Activated CD8-positive, alpha-beta T cell treated with anti-CD3 and anti-CD28 coated beads for 36 hours (primary cell): ENCODE results near the gene TMEM11. TPM values are rescaled to one million over a fixed set of nuclear protein-coding genes. Genes with fewer than 3 reads are reported as not detected.

ENCODE experiments used
- ATAC-seq: fragments of 200-7000 bp; cut with Tn5 transposase; one replicate; pipeline ENCODE4 v1.10.0; 2021; ENCODE audit warnings: mild to moderate bottlenecking, moderate library complexity
- CTCF ChIA-PET: fragments of 350-600 bp; sonication (Branson Sonifier 250); formaldehyde crosslinking; loops from one replicate; lab custom pipeline; 2021; ENCODE audit warnings: antibody characterized with exemption; lab: Charles Lee
- POLR2A ChIA-PET: fragments of 350-600 bp; sonication (Branson Sonifier 250); formaldehyde crosslinking; loops from one replicate; lab custom pipeline; 2021; ENCODE audit warnings: antibody characterized with exemption; lab: Charles Lee
- DNase-seq: peaks from one replicate; pipeline ENCODE4 v3.0.0-alpha.2; 2020
- H3K27ac Mint-ChIP-seq: one replicate; pipeline ENCODE4 v1.8.0; 2021; ENCODE audit warnings: mild to moderate bottlenecking, mixed read lengths
- H3K27me3 Mint-ChIP-seq: one replicate; pipeline ENCODE4 v1.8.0; 2021; ENCODE audit warnings: mixed read lengths
- H3K36me3 Mint-ChIP-seq: one replicate; pipeline ENCODE4 v1.8.0; 2021; ENCODE audit warnings: low read depth, mixed read lengths
- H3K4me1 Mint-ChIP-seq: one replicate; pipeline ENCODE4 v1.8.0; 2021; ENCODE audit warnings: low read depth, mixed read lengths
- H3K4me3 Mint-ChIP-seq: one replicate; pipeline ENCODE4 v1.8.0; 2021; ENCODE audit warnings: mild to moderate bottlenecking, moderate library complexity, mixed read lengths
- H3K9me3 Mint-ChIP-seq: one replicate; pipeline ENCODE4 v1.8.0; 2021; ENCODE audit warnings: mixed read lengths
- intact Hi-C: fragments of 100-400 bp; cut with micrococcal nuclease; formaldehyde crosslinking; loops from one replicate; pipeline ENCODE4 v1.10.0; 2022
- total RNA-seq, 2 experiments: library from RNA; stranded (reverse); gene quantifications; one replicate each; pipeline ENCODE4 v1.2.3, GENCODE V29; 2021
- TF ChIP-seq, protein P1 (sequence below): fragments of 200-600 bp; IDR thresholded peaks from one replicate; pipeline ENCODE4 v1.8.0; 2022; ENCODE audit warnings: antibody characterized with exemption, mild to moderate bottlenecking

The TMEM11 gene
- total RNA-seq, 2 experiments from 2014 or later, result 26.2 to 28.9 TPM

DNA sequence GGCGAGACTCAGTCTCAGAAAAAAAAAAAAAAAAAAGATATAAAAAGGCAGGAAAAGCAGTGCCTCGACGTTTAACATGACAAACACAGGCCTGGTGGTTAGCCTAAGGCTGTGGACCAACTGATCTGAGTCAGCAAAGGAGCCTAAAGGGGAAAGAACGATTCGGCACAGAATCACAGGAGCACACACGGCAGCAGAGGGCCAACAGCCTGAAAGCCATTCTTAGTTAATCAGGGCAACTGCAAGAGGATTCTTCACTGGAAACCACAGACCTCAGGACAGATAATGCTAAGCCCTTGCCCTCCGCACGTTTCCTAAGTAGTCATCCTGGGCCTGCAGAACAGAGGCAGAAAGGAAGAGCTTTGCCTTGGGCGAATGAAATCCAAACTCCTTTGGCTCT lies 14.7 kb downstream of the TMEM11 start:
- no peak overlapping the region for H3K27ac Mint-ChIP-seq
- no peaks in the 10 kb centered on the region for H3K27me3 Mint-ChIP-seq
- POLR2A ChIA-PET, result no interaction called here
- H3K9me3 Mint-ChIP-seq, result no peaks in the 10 kb centered on the region
- CTCF ChIA-PET, result interaction anchor here (3.2 kb wide), 1 partner anchor 80 kb away, joined by 7 read pairs; no protein-coding TSS in a partner anchor
- H3K36me3 Mint-ChIP-seq, result peaks cover 21% of the 10 kb centered on the region
- peaks cover 17% of the 10 kb centered on the region for H3K4me1 Mint-ChIP-seq
- TF ChIP-seq, protein P1, sequence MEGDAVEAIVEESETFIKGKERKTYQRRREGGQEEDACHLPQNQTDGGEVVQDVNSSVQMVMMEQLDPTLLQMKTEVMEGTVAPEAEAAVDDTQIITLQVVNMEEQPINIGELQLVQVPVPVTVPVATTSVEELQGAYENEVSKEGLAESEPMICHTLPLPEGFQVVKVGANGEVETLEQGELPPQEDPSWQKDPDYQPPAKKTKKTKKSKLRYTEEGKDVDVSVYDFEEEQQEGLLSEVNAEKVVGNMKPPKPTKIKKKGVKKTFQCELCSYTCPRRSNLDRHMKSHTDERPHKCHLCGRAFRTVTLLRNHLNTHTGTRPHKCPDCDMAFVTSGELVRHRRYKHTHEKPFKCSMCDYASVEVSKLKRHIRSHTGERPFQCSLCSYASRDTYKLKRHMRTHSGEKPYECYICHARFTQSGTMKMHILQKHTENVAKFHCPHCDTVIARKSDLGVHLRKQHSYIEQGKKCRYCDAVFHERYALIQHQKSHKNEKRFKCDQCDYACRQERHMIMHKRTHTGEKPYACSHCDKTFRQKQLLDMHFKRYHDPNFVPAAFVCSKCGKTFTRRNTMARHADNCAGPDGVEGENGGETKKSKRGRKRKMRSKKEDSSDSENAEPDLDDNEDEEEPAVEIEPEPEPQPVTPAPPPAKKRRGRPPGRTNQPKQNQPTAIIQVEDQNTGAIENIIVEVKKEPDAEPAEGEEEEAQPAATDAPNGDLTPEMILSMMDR, result no peak
- intact Hi-C loops, result no loop called here
- no peak overlapping the region for H3K4me3 Mint-ChIP-seq
- ATAC-seq (no peak), DNase-seq (no peak)

DNA sequence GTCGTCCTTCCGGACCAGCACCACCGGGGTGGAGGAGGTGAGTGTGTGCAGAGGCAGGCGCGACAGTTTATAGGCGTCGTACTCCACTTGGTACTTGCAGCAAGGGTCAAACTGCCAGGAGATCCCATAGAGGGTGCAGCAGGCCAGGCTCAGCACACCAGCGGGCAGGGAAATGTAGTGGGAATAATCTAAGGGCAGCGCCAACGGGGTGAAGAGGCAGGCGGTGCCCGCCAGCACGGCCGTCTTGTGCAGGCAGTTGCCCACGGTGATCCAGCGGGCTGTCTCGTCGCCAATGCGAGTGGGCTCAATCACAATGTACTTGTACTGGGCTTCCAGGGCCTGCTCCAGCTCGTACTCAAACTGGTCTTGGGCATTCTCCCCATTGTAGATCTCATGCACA lies 15.6 kb downstream of the TMEM11 start:
- ChIA-PET CTCF (interaction anchor here (3.2 kb wide), 1 partner anchor 79 kb away, joined by 7 read pairs; no protein-coding TSS in a partner anchor), POLR2A (interaction anchor here (1.0 kb wide), 1 partner anchor 15 kb away, joined by 3 read pairs; the partner anchor contains the start of gene TMEM11)
- intact Hi-C loops, result no loop called here
- Mint-ChIP-seq H3K27ac (no peak overlapping the region), H3K9me3 (no peaks in the 10 kb centered on the region), H3K27me3 (no peaks in the 10 kb centered on the region), H3K4me1 (peaks cover 18% of the 10 kb centered on the region), H3K4me3 (no peak overlapping the region), H3K36me3 (peaks cover 21% of the 10 kb centered on the region)
- no peak for ATAC-seq
- no peak for DNase-seq
- TF ChIP-seq, protein P1, result no peak

DNA sequence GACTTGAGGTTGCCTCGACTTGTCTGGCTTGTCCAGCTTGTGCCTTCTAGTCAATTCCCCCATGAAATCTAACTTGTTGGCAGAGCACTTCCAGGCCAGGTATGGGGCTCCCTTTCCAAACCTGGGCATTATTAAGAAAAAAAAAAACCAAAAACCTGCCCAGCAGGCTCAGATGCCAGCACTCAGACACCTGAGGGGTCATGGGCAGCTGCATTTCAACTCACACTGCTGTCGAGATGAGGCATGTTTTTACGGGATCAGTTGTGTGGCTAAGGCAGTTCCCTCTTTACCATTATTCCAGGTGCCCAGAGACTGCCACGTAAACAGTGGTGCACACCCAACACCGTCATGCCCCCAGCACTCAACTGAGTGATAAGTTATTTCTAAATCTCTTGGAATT lies 17.8 kb downstream of the TMEM11 start:
- ChIA-PET CTCF (no interaction called here), POLR2A (interaction anchor here (0.8 to 1.3 kb wide), 3 partner anchors 10 to 117 kb away, joined by 3 to 4 read pairs (median 3); partner anchors contain the start of gene TMEM11)
- no peaks in the 10 kb centered on the region for H3K27me3 Mint-ChIP-seq
- ATAC-seq, result no peak
- peaks cover 15% of the 10 kb centered on the region for H3K4me1 Mint-ChIP-seq
- H3K4me3 Mint-ChIP-seq, result no peak overlapping the region
- peaks cover 22% of the 10 kb centered on the region for H3K36me3 Mint-ChIP-seq
- TF ChIP-seq, protein P1, result no peak
- no peak for DNase-seq
- intact Hi-C loops, result no loop called here
- H3K27ac Mint-ChIP-seq, result no peak overlapping the region
- no peaks in the 10 kb centered on the region for H3K9me3 Mint-ChIP-seq

DNA sequence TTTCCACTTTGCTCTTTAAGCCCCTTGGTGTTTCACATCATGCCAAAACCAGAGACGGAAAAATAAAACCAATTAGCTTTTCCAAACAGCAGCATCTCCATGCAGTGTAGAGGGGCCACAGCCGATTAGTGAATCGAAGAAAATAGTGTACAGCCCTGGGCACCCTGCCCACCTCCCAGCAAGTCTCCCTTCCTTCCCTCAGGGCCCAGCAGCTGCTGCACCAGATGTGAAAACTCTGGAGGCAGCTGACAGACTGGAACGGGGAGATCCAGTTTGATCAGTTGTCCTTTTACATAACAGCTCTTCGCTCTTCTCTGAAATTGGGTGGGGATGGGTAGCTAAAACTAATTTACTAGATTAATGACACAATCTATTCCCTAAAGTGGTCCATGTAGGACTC lies 19.3 kb downstream of the TMEM11 start:
- ATAC-seq, result no peak
- Mint-ChIP-seq H3K36me3 (peaks cover 22% of the 10 kb centered on the region), H3K27me3 (no peaks in the 10 kb centered on the region), H3K4me3 (no peak overlapping the region), H3K4me1 (peaks cover 7% of the 10 kb centered on the region), H3K9me3 (no peaks in the 10 kb centered on the region), H3K27ac (peak overlapping the region; percentile 49)
- intact Hi-C loops, result no loop called here
- POLR2A ChIA-PET, result interaction anchor here (2.1 kb wide), 1 partner anchor 17 kb away, joined by 4 read pairs; no protein-coding TSS in a partner anchor
- CTCF ChIA-PET, result interaction anchor here (1.3 to 1.5 kb wide), 2 partner anchors 17 to 73 kb away, joined by 3 to 4 read pairs; no protein-coding TSS in a partner anchor
- TF ChIP-seq, protein P1, result no peak
- DNase-seq, result no peak

DNA sequence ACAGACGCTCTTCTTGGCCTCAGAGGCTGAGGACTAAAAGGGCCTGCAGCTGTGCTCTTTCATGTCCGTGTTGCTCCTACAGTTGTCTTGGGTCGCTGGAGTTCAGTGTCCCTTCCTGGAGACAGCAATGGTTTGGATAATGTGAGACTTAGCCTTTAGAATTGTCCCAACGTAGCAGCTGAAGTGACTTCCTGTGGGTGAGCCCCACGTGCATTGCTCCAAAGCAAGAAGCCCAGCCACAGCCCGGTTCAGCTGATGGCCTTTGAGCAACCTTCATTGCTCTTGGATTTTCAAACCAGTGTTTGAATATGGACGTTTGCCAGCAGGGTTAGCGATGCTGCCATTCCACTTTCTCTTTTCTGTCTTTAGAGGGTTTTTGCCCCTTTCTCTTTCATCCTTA lies 19.7 kb downstream of the TMEM11 start:
- ATAC-seq, result no peak
- no peak for DNase-seq
- H3K27ac Mint-ChIP-seq, result no peak overlapping the region
- no peaks in the 10 kb centered on the region for H3K27me3 Mint-ChIP-seq
- ChIA-PET CTCF (interaction anchor here (1.3 to 1.9 kb wide), 3 partner anchors 17 to 73 kb away, joined by 3 to 5 read pairs (median 4); partner anchors contain the start of gene TMEM11), POLR2A (interaction anchor here (2.1 kb wide), 1 partner anchor 17 kb away, joined by 4 read pairs; no protein-coding TSS in a partner anchor)
- no peaks in the 10 kb centered on the region for H3K9me3 Mint-ChIP-seq
- peaks cover 22% of the 10 kb centered on the region for H3K36me3 Mint-ChIP-seq
- H3K4me3 Mint-ChIP-seq, result no peak overlapping the region
- H3K4me1 Mint-ChIP-seq, result peaks cover 7% of the 10 kb centered on the region
- TF ChIP-seq, protein P1, result no peak
- intact Hi-C loops, result no loop called here
